HepG2 (cell line): ENCODE data around the gene GNL1.

Source experiments
- BCL6 ChIP-seq: IDR thresholded peaks from 2 replicates; pipeline ENCODE4 v1.6.1; 2016; ENCODE audit warnings: missing genetic modification reagents, missing compliant biosample characterization
- FOSL1 ChIP-seq: sonication (generic); formaldehyde crosslinking; IDR thresholded peaks from 2 replicates; pipeline ENCODE4 v1.9.0; 2021; ENCODE audit warnings: missing genetic modification reagents, borderline replicate concordance
- MTA3 ChIP-seq: sonication (generic); formaldehyde crosslinking; IDR thresholded peaks from 2 replicates; pipeline ENCODE4 v1.4.0; 2020; ENCODE audit warnings: missing genetic modification reagents
- USF2 ChIP-seq, 2 experiments: sonication (generic) in 1 of 2; formaldehyde crosslinking in 1 of 2; IDR thresholded peaks; 2 replicates each; pipeline versions ENCODE4 v1.5.1 to v1.6.1; 2011 to 2020; ENCODE audit warnings: borderline replicate concordance in 1 of 2, low read depth in 1 of 2, low read length in 1 of 2, mild to moderate bottlenecking in 1 of 2, missing genetic modification reagents in 1 of 2, moderate library complexity in 1 of 2
- ZNF367 ChIP-seq: sonication (generic); formaldehyde crosslinking; IDR thresholded peaks from 2 replicates; pipeline ENCODE4 v1.4.0; 2020; ENCODE audit warnings: missing genetic modification reagents, borderline replicate concordance
- TF ChIP-seq, protein P1 (sequence below): sonication (generic); formaldehyde crosslinking; IDR thresholded peaks from 2 replicates; pipeline ENCODE4 v1.8.0; 2022; ENCODE audit warnings: mild to moderate bottlenecking, missing genetic modification reagents

DNA sequence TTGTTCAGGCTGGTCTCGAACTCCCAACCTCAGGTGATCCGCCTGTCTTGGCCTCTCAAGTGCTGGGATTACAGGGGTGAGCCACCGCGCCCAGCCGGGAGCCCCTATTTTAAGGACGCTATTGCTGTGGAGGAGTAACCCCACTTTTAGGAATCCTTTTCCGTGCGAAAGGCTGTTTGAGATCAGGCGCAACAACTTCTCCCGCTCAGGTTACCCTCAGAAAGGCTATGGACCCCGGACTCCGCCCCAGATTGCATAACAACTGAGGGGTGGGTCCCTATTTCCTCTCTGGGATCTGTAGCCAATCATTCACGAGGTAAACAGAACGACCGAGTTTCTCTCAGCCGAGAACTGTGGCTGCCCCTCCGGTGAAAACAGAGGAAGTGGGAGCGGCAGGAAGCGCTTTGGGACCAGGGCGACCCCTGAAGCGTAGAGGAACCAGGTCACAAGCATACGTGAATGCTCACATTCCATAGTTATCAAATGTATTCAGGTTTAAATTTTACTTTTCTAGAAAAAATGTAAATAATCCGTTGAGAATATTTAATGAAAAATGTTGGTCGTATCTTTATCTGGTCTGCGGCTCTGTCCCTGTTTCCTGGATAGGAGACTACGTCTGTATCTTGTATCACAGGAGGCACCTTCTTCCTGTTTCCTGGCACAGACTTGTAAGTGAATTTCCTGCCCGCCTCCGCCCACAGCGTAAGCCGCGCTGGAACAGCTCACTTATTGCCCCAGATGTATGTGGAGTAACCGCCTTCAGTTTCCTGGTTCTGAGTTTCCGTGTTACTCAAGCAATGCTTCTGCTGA lies 40.1 kb downstream of the GNL1 start:
- TF ChIP-seq MTA3 (CRISPR knock-in tag), result no peak
- TF ChIP-seq ZNF367 (CRISPR knock-in tag), result no peak
- TF ChIP-seq BCL6 (CRISPR knock-in tag), result no peak
- no peak for TF ChIP-seq USF2 (IDR thresholded peaks at IDR 0.05; ENCODE audit: low read depth, low read length)
- TF ChIP-seq USF2 (CRISPR knock-in tag; IDR thresholded peaks at IDR 0.05; ENCODE audit: borderline replicate concordance), result no peak
- TF ChIP-seq, protein P1, sequence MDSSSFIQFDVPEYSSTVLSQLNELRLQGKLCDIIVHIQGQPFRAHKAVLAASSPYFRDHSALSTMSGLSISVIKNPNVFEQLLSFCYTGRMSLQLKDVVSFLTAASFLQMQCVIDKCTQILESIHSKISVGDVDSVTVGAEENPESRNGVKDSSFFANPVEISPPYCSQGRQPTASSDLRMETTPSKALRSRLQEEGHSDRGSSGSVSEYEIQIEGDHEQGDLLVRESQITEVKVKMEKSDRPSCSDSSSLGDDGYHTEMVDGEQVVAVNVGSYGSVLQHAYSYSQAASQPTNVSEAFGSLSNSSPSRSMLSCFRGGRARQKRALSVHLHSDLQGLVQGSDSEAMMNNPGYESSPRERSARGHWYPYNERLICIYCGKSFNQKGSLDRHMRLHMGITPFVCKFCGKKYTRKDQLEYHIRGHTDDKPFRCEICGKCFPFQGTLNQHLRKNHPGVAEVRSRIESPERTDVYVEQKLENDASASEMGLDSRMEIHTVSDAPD, result no peak
- TF ChIP-seq FOSL1, result no peak
